Activated gamma-delta T cell treated with Interleukin-2 at 50 U/mL for 16 hours (primary cell): Measurements from ENCODE around the gene RAI1.

Source experiments
- DNase-seq: peaks from one replicate; pipeline ENCODE4 v3.0.0-alpha.2; 2020

Gene RAI1

GRCh38 chr17:17700251-17700969 lies 19.2 kb downstream of the RAI1 start:
- DNase-seq: no peak

GRCh38 chr17:17701112-17701511 lies 19.9 kb downstream of the RAI1 start:
- no peak for DNase-seq

- no peak for DNase-seq
Measured at GRCh38 chr17:17701658-17702057, 20.4 kb downstream of the RAI1 start.

- no peak for DNase-seq
Measured at GRCh38 chr17:17702449-17703139, 21.3 kb downstream of the RAI1 start.

GRCh38 chr17:17703140-17703919 lies 22.1 kb downstream of the RAI1 start:
- no peak for DNase-seq

- DNase-seq: no peak
Measured at GRCh38 chr17:17704931-17705330, 23.7 kb downstream of the RAI1 start.

- no peak for DNase-seq
Measured at GRCh38 chr17:17706140-17707060, 25.1 kb downstream of the RAI1 start.

- no peak for DNase-seq
Measured at GRCh38 chr17:17708295-17708694, 27.0 kb downstream of the RAI1 start.

- DNase-seq: no peak
Measured at GRCh38 chr17:17708816-17709215, 27.6 kb downstream of the RAI1 start.

GRCh38 chr17:17709815-17710321 lies 28.6 kb downstream of the RAI1 start:
- DNase-seq: no peak

- DNase-seq: no peak
Measured at GRCh38 chr17:17710355-17710727, 29.1 kb downstream of the RAI1 start.

GRCh38 chr17:17710728-17711541 lies 29.7 kb downstream of the RAI1 start:
- no peak for DNase-seq

GRCh38 chr17:17711641-17712162 lies 30.4 kb downstream of the RAI1 start:
- no peak for DNase-seq

GRCh38 chr17:17712268-17712924 lies 31.1 kb downstream of the RAI1 start:
- DNase-seq: no peak

GRCh38 chr17:17713839-17714238 lies 32.6 kb downstream of the RAI1 start:
- no peak for DNase-seq

GRCh38 chr17:17714261-17714866 lies 33.1 kb downstream of the RAI1 start:
- DNase-seq: no peak

GRCh38 chr17:17714879-17715278 lies 33.6 kb downstream of the RAI1 start:
- DNase-seq: no peak

GRCh38 chr17:17716837-17717523 lies 35.7 kb downstream of the RAI1 start:
- no peak for DNase-seq

GRCh38 chr17:17718251-17718650 lies 37.0 kb downstream of the RAI1 start:
- DNase-seq: no peak
